ENCODE measurements around the gene TRIP6.

The TRIP6 gene

GRCh38 chr7:100888988-100889750 is 22.0 kb downstream of the TRIP6 start, which contains the start of gene UFSP1 (continued):
- TF ChIP-seq HIC1 (tag by site-specific recombination; IDR thresholded peaks at IDR 0.05) = no peak
- no peak for TF ChIP-seq ZNF157 (tag by site-specific recombination; IDR thresholded peaks at IDR 0.05)
- no peak for TF ChIP-seq ZNF175 (tag by site-specific recombination; IDR thresholded peaks at IDR 0.05)
- TF ChIP-seq ZNF274 (IDR thresholded peaks at IDR 0.05; ENCODE audit: low read length) = no peak
- TF ChIP-seq ZNF274 (tag by site-specific recombination; IDR thresholded peaks at IDR 0.05; ENCODE audit: borderline replicate concordance) = no peak
- no peak for TF ChIP-seq PRDM1 (tag by site-specific recombination; IDR thresholded peaks at IDR 0.05)
- TF ChIP-seq WT1 (tag by site-specific recombination; IDR thresholded peaks at IDR 0.05) = 0 out of 2 replicates have a peak, but pooled peaks have one; percentile 33
- 0 out of 2 replicates have a peak, but pooled peaks have one; percentile 46 for TF ChIP-seq ZNF580 (tag by site-specific recombination; IDR thresholded peaks at IDR 0.05)
- peak; percentile 79 for TF ChIP-seq KLF10 (tag by site-specific recombination; IDR thresholded peaks at IDR 0.05)
- no peak; the same call in 1 of the 2 replicates for TF ChIP-seq ZBTB1 (tag by site-specific recombination; IDR thresholded peaks at IDR 0.05)
- no peak for TF ChIP-seq ZNF366 (tag by site-specific recombination; conservative IDR thresholded peaks at IDR 0.05)
- TF ChIP-seq ZNF626 (tag by site-specific recombination; IDR thresholded peaks at IDR 0.05) = no peak
- no peak for TF ChIP-seq IKZF3 (tag by site-specific recombination; IDR thresholded peaks at IDR 0.05)
- TF ChIP-seq OVOL3 (tag by site-specific recombination; IDR thresholded peaks at IDR 0.05) = peak; percentile 77; the same call in 1 of the 2 replicates
- no peak for TF ChIP-seq FEZF1 (tag by site-specific recombination; IDR thresholded peaks at IDR 0.05)
- peak; percentile 92 for TF ChIP-seq GLIS2 (tag by site-specific recombination; IDR thresholded peaks at IDR 0.05)
- TF ChIP-seq ZNF280D (tag by site-specific recombination; IDR thresholded peaks at IDR 0.05) = no peak
- no peak for TF ChIP-seq ZNF544 (tag by site-specific recombination; IDR thresholded peaks at IDR 0.05)
- TF ChIP-seq, protein P1, sequence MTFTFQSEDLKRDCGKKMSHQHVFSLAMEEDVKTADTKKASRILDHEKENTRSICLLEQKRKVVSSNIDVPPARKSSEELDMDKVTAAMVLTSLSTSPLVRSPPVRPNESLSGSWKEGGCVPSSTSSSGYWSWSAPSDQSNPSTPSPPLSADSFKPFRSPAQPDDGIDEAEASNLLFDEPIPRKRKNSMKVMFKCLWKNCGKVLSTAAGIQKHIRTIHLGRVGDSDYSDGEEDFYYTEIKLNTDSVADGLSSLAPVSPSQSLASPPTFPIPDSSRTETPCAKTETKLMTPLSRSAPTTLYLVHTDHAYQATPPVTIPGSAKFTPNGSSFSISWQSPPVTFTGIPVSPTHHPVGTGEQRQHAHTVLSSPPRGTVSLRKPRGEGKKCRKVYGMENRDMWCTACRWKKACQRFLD (tag by site-specific recombination; IDR thresholded peaks at IDR 0.05) = peak; percentile 88
- peak; percentile 88 for TF ChIP-seq ZNF501 (tag by site-specific recombination; IDR thresholded peaks at IDR 0.05)
- TF ChIP-seq ZBTB21 (tag by site-specific recombination; IDR thresholded peaks at IDR 0.05) = no peak
- TF ChIP-seq ZNF791 (tag by site-specific recombination; IDR thresholded peaks at IDR 0.05) = no peak
- no peak; the same call in none of the 2 replicates for TF ChIP-seq ZNF121 (tag by site-specific recombination; IDR thresholded peaks at IDR 0.05)
- TF ChIP-seq, protein P2, sequence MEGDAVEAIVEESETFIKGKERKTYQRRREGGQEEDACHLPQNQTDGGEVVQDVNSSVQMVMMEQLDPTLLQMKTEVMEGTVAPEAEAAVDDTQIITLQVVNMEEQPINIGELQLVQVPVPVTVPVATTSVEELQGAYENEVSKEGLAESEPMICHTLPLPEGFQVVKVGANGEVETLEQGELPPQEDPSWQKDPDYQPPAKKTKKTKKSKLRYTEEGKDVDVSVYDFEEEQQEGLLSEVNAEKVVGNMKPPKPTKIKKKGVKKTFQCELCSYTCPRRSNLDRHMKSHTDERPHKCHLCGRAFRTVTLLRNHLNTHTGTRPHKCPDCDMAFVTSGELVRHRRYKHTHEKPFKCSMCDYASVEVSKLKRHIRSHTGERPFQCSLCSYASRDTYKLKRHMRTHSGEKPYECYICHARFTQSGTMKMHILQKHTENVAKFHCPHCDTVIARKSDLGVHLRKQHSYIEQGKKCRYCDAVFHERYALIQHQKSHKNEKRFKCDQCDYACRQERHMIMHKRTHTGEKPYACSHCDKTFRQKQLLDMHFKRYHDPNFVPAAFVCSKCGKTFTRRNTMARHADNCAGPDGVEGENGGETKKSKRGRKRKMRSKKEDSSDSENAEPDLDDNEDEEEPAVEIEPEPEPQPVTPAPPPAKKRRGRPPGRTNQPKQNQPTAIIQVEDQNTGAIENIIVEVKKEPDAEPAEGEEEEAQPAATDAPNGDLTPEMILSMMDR (tag by site-specific recombination; IDR thresholded peaks at IDR 0.05) = peak; percentile 70
- TF ChIP-seq REPIN1 (tag by site-specific recombination; IDR thresholded peaks at IDR 0.05; ENCODE audit: low read depth) = peak; percentile 65; the same call in 1 of the 2 replicates
- peak; percentile 99 for TF ChIP-seq ZFP37 (tag by site-specific recombination; IDR thresholded peaks at IDR 0.05)
- no peak for TF ChIP-seq SCRT2 (tag by site-specific recombination; IDR thresholded peaks at IDR 0.05)
- TF ChIP-seq KLF7 (tag by site-specific recombination; IDR thresholded peaks at IDR 0.05; ENCODE audit: borderline replicate concordance) = peak; percentile 73; the same call in 1 of the 2 replicates
- TF ChIP-seq ZNF362 (tag by site-specific recombination; IDR thresholded peaks at IDR 0.05) = no peak
- peak; percentile 41 for TF ChIP-seq EGR2 (tag by site-specific recombination; IDR thresholded peaks at IDR 0.05; ENCODE audit: low read depth)
- peak; percentile 42; the same call in 1 of the 2 replicates for TF ChIP-seq ZIC2 (tag by site-specific recombination; IDR thresholded peaks at IDR 0.05)
